Stimulated activated CD8-positive, alpha-beta memory T cell treated with anti-CD3 and anti-CD28 coated beads, Interleukin-15, amount 100 ng/mL, for 24 hours (primary cell): ENCODE measurements around the gene PINLYP.
"Not testable (repeated sequence)": the region's sequence is repeated elsewhere in the genome, so short reads cannot be mapped to it uniquely, and the experiment has no call there.

ENCODE experiments used
- DNase-seq: peaks from one replicate; pipeline ENCODE4 v3.0.0-alpha.2; 2020; ENCODE audit warnings: low read depth

The PINLYP gene

DNA sequence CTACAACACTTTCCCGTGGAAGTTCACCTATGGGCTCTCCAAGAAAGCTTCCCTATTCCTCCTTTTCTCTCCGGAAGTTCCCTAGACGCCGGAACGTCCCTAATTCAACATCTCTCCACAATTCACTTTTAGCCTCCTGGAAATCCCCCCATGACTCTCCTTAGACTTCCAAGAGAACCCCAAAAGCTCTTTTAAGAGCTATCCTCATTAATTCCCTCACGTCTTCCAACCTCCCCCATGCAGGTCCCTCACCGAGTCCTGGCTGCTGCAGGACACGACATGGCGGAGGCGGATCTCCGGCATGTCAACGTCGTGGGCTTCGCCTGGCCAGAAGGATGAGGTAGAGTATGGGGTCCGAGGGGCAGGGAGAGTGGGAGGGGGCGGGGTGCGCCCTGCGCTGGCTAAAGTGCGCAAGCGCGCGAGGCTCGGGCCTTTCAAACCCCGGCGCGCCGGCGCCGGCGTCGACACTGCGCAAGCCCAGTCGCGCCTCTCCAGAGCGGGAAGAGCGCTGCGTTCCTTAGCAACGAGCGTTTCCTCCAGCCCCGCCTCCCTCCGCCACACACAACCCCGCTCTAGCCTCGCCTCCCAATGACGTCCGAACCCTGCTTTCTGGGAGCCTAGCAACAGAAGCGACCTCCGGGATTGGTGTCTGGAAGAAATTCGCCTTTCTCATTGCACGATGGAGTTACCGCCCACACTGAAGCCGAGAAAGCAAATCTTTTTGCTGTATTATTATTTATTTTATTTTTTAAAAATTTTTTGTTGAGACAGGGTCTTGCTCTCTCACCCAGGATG, at the start of gene PINLYP, which contains the start of gene XRCC1:
PINLYP (plus strand) TSS at position 646 of the 795 bp plus-strand sequence. CDS start 1,391 bp downstream, outside the sequence.
XRCC1 (minus strand) TSS at position 372 of the 795 bp plus-strand sequence; CDS start at position 303, 69 bp downstream.
- peak; percentile 90 for DNase-seq

GRCh38 chr19:43525836-43526771, 49.5 kb upstream of the PINLYP start:
- no peak for DNase-seq

DNA sequence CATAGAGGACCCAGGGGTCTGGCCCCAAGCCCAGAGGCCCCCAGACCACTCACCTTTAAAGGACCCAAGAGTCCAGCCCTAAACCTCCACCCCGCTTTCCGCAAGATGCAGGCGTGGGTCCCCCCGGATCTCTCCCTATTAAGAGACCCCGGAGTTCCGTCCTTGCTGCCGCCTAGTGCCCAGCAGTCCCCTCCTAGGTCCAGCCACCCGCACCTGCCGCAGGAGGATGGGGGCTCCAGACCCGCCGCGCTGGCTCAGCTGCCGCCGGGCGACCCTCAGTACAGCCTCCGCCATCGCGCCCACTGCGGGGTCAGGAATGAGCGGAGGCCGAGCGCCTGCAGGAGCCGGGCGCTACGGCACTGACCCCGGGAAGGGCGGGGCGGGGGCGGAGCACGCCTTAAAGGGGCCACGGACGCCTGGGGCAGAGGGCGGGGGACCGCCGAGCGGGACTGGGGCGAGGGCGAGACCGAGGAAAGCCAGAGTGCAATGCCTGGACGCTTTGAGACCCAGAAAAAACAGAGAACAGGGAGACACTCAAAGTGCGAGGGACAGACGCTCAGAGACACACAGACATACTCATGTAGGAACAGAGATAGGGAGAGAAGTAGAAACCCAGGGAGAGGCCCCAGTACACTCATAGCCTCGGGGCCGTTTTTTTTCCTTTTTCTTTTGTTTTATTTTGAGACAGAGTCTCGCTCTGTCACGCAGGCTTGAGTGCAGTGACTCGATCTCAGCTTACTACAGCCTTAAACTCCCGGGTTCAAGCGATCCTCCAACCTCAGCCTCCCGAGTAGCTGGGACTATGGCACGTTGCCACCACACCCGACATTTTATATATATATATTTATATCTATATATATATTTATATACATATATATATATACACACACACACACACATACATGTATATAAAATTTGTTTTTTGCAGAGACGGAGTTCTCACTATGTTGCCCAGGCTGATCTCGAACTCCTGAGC, 48.4 kb upstream of the PINLYP start, which contains the start of gene ETHE1:
ETHE1 (minus strand) TSS at position 318 of the 976 bp plus-strand sequence; CDS start at position 294, 24 bp downstream.
- peak; percentile 53 for DNase-seq

DNA sequence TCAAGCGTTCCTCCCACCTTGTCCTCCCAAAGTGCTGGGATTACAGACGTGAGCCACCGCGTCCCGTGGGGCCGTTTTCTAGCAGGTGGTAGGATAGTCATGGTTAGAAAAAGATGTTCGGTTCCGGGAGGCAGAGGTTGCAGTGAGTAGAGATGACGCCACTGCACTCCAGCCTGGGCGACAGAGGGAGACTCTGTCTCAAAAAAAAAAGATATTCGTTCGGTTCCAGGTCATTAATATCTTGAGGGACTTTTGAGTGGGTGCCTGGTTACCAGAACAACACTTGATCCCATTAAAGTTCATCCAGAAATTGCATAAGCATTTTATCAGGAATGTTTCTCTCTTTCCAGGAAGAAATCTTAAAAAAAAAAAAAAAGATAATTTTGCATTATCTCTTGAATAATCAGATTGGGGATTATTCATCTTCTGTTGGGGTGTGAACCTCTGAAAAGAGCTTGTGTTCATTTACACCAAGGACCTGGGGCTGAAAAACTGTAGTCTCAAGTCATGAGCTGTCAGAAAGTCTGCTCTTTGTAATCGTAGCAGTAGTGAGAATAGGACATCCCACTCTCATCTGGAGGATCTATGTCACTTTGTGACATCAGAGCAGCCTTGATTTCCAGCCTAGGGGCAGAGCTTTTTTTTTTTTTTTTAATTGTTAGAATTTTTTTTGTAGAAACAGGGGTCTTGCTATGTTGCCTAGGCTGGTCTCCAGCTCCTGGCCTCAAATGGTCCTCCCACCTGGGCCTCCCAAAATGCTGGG, 47.6 kb upstream of the PINLYP start:
- DNase-seq = no peak

- DNase-seq = no peak
Observed at GRCh38 chr19:43532571-43532961, 43.0 kb upstream of the PINLYP start.

DNA sequence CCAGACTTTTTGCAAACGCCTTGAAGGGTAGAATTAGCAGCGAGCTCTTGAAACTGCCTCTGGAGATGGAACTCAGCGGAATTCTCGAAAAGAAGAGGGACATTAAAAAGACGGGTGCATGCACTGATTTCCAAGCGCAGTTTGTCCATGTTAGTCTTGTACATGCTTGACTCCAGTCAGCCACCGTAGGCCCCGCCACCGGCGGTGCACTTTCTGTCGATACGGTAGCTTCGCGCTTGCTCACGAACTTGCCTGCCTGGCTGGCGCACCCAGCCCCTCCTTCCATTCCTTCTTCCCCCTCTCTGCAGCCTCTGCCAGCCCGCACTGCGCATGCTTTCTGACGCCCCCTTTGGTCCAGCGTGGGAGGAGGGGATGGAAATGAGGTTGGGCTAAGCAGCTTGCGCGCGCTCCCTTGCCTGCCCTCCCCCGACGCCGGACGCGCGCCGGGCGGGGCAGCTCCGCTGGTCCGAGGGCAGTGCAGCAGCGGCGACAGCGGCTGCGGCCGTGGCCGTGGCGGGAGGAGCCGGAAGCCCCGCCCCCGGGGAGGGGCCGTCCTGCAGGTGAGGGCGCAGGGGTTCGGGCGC, 42.5 kb upstream of the PINLYP start, which contains the start of gene ZNF575:
ZNF575 (plus strand) TSS at position 227 of the 584 bp plus-strand sequence. CDS start 1,235 bp downstream, outside the sequence.
- peak; percentile 64 for DNase-seq

DNA sequence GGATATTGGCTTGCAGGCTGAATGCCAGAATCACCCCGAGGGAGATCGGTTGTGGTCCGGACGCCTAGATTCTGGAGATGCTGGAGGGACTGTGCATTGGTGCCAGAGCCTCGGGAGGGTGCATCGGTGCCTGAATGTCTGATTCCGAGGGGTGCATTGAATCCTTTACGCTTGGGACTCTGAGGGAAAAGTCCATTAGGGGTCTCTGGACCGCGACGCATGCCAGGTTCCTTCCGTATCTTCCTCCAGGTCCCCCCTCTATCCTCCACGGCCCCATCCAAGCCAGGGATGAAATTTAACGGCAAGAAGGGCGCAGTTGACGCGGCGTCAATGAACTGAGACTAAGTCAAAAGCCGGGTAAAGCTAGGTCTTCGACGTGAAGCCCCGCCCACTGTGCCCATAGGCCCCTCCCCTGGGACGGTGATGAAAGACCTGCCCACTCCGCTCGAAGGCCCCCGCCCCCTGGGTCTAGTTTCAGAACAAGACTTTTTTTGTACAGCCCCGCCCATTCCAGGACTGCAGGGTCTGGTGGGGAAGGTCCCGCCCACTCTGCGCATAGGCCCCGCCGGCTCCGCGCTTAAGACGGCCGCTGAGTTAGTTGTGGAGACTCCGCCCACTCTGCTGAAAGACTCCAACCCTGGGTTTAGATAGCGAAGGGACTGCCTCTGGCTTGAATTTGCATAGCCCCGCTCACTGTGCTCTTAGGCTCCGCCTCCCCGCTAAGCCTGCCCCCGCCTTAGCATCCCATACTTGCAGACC, 41.9 kb upstream of the PINLYP start:
- DNase-seq = peak; percentile 71

GRCh38 chr19:43534305-43534815, 41.2 kb upstream of the PINLYP start:
- no peak for DNase-seq

DNA sequence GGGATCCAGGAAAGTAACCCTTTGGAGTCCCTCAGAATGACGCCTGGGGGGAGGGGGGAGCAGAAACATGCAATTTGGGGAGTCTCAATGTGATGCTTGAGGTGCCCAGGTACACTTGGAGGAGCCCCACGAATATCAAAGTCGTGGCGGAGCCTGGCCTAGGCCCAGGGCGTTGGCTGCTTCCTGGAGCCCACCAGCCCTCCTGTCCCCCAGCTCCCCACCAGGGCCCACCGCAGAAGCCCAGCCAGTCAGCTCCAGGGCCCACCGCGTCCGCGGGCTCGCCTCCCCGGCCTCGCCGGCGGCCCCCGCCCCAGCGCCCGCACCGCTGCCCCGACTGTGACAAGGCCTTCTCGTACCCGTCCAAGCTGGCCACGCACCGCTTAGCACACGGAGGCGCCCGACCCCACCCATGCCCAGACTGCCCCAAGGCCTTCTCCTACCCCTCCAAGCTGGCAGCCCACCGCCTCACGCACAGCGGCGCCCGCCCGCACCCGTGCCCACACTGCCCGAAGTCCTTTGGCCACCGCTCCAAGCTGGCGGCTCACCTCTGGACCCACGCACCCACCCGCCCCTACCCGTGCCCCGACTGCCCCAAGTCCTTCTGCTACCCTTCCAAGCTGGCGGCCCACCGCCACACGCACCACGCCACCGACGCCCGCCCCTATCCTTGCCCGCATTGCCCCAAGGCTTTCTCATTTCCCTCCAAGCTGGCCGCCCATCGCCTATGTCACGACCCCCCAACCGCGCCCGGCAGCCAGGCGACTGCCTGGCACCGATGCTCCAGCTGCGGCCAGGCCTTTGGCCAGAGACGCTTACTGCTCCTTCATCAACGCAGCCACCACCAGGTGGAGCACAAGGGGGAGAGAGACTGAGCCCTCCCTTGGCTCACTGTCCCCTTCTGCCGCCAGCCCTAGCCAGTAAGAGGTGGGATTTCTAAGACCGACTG, 40.5 kb upstream of the PINLYP start:
- no peak for DNase-seq

- DNase-seq = no peak
Observed at GRCh38 chr19:43538922-43539321, 36.7 kb upstream of the PINLYP start.

- DNase-seq = no peak
Observed at GRCh38 chr19:43540381-43540780, 35.2 kb upstream of the PINLYP start.

GRCh38 chr19:43541920-43542650, 33.5 kb upstream of the PINLYP start:
- DNase-seq = no peak

GRCh38 chr19:43544077-43544476, 31.5 kb upstream of the PINLYP start:
- DNase-seq = no peak

GRCh38 chr19:43545276-43545675, 30.3 kb upstream of the PINLYP start:
- DNase-seq = no peak

- DNase-seq = no peak
Observed at GRCh38 chr19:43545981-43546380, 29.6 kb upstream of the PINLYP start.

DNA sequence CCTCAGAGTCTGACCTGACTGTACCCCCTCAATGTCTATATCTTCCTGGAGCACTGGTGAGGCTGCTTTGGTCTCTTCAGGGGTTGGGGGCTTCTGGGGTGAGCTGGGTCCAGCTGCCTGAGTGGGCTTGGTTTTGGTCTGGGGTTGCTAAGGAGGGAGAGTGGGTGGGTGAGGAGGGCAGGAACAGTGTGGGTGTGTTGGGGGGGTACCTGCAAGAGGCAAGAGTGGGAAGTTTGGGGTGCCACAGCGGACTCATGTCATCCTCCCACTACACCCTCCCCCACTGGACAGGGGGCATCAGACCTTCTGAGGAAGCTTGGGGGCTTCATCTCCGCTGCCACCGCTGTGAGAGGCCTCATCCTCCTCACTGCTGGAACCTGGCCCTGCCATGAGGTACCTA, 29.0 kb upstream of the PINLYP start:
- no peak for DNase-seq

- DNase-seq = not testable (repeated sequence)
Observed at GRCh38 chr19:43547926-43548325, 27.7 kb upstream of the PINLYP start.
